HuH-7 (cell line): Measurements from ENCODE around the gene SLC5A8.
"Not testable (repeated sequence)": the region's sequence is repeated elsewhere in the genome, so short reads cannot be mapped to it uniquely, and the experiment has no call there.

ENCODE experiments used
- DNase-seq: peaks from one replicate; pipeline ENCODE4 v3.0.0; 2011; ENCODE audit warnings: low spot score

SLC5A8 gene

DNA sequence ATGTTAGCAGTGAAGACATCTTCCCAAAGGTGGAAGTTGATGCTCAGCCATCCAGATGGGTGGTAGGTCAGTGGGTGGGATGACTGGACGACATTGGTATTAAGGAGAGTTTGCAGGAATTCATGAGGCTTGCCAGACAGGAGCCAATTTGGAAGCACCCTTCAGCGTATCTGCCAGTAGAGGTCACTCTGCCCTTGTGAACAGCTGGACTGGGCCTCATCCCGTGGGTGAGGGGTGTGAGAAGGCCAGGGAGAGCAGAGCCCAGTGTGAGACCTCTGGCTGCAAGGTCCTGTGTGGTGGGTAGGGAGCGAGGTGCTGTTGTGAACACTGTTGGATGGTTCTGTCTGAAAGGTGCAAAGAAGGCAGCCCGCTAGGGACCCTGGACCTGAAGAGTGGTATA is 37.7 kb downstream of the SLC5A8 start:
- peak; percentile 10 for DNase-seq

DNA sequence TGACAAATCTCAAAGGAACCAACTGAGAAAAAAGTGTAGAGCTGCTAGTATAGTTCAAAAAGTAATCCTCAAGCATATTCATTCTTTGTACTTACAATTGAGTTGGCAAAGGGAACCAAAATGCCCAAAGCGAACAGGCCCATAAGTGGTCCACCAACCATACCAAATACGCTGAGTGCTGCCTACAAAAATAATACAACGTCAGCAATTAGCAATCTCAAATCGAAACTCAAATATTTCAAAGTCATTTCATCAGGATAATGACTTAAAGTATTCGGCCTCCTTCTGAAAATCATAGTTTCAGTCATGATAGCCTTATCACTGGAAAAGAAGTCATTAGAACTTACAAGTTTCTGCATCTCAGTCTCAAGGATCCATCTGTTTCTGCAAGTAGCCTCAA is 42.0 kb downstream of the SLC5A8 start:
- DNase-seq, result no peak

DNA sequence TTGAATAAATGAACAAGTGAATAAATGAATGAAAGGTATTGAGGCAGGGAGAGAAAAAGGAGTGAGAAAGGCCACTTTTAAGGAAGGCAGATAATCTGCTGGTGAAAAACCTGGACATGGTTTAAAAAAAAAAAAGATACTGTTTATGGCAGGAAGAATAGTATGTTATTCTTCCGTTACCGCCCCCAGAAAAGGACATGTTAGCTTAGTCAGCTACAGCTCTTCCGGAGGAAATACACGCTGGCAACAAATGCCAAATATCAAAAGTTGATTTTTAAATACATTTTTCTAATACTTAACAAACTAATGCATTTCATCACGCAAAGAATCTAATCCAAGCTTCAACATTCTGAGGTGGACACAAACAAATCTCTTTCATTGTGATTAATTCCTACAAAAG is 43.2 kb downstream of the SLC5A8 start:
- no peak for DNase-seq

DNA sequence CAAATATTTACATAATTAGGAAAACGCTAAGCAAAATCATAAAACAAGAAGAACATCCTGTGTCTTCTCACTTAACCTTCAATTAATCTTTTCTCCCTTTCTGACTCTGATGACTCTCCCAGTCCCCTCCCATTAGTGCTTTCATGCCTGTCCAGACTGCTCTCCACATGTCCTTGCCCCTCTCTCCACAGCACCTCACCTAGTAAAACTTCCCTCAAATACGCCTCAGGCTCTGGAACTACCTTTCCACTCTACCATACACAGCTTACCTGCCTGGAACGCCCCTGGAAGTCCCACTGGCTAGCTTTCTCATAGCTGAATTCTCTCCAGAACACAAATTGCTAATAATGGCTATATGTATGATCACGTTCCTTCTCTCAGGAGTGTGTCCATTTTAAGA is 44.7 kb downstream of the SLC5A8 start:
- DNase-seq, result no peak

DNA sequence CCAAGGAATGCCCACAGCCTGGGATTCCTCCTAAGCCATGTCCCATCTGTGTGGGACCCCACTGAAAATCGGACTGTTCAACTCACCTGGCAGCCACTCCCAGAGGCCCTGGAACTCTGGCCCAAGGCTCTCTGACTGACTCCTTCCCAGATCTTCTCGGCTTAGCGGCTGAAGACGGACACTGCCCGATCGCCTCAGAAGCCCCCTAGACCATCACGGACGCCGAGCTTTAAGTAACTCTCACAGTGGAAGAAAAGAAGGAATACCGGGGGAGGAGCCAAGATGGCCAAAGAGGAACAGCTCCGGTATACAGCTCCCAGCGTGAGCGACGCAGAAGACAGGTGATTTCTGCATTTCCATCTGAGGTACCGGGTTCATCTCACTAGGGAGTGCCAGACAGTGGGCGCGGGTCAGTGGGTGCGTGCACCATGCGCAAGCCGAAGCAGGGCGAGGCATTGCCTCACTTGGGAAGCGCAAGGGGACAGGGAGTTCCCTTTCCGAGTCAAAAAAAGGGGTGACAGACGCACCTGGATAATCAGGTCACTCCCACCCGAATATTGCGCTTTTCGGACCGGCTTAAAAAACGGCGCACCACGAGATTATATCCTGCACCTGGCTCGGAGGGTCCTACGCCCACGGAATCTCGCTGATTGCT is 64.1 kb downstream of the SLC5A8 start:
- DNase-seq, result not testable (repeated sequence)

DNA sequence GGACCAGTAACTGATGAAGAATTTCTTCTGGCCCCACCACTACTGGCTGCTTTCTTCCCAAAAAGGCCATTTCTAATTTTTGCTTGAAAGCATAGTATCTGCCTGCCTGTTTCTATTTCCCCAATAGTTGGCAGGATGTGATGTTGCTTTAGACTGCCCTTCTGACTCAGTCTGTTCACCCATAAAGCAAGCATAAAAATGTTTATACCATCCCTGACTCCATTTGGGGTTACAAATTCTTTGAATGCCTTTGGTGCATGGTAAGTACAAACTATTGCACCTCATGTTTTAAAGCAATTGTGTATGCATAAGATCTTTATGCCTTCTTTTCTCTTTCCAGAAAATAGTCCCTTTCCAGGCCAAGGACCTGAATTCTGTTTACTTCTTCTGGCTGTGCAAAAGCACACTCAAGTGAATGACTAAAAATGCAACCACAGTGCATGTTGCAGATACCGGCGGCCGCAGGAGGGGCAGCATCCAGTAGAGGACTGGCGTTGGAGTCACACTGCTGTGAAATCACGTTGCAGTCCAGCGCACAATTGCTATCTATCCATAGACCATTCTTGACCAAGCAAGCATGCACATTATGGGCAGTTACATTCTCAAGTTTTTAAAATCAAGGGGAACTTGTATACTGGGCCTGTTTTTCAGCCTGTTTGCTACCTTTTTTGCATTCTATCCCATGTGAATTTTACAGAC is 82.4 kb downstream of the SLC5A8 start:
- DNase-seq, result no peak

DNA sequence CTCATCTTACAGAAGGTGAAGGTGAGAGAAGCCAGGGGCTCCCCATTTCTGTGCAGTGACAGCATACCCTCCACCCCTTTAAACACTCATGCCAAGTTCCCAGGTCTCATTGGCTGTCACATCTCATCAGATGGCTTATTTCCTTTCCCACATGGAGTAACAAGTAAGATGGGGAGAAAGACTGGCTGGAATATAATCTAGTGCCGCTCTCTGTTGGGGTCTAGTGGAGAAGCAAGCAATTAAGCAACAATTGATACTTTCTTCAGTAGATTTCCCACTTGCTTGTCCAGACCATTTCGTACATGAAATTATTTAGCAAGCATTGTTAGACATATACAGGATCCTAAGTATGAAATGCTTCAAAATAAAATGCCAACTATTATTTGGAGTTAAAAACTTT is 92.2 kb downstream of the SLC5A8 start:
- no peak for DNase-seq

DNA sequence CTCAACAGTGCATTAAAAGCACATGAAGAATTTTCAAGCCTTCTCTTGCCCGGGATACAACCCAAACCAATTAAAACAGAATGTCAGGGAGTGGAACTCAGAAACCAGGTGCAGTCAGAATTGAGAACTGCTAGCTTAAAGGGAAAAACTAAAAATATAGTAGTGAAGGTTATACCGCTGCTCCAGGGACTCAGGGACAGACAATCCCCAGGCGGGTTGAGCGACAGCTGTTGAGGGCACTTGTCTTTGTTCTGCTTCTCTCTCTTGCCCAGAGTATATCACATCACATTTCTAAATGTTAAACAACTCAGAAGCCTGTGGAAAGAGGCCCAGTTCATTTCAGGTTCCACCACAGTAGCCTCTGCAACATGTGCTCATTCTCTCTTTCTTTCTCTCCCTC is 93.1 kb downstream of the SLC5A8 start:
- DNase-seq, result no peak

DNA sequence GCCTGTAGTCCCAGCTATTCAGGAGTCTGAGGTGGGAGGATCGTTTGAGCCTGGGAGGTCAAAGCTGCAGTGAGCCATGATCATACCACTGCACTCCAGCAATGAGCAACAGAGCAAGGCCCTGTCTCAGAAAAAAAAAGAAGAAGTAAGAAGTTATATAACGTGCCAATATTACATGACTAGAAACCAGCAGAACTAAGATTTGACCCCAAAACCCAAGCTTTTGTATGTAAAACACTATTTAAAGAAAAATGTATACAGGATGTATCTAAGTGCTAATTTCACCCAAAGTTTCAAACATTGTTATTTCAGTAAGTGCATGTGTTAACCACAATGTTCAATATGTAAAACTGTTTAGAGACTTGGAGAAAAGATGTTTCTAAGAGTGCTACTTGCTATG is 94.7 kb downstream of the SLC5A8 start:
- DNase-seq, result no peak

DNA sequence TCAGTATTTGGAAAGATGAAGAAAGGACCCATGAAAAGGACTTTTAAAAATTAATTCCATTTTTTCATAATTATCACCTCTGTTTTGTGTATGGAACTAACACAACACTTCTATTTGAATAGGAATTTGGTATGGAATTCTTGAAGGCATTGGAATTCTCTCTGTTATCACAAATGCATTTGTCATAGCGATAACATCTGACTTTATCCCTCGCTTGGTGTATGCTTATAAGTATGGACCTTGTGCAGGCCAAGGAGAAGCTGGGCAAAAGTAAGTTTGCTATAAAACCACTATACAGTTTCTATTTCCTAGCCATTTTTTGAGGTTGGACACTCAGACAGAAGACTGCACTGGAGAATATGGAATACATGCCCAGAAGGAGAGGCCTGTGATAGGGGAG is 98.6 kb downstream of the SLC5A8 start:
- no peak for DNase-seq

DNA sequence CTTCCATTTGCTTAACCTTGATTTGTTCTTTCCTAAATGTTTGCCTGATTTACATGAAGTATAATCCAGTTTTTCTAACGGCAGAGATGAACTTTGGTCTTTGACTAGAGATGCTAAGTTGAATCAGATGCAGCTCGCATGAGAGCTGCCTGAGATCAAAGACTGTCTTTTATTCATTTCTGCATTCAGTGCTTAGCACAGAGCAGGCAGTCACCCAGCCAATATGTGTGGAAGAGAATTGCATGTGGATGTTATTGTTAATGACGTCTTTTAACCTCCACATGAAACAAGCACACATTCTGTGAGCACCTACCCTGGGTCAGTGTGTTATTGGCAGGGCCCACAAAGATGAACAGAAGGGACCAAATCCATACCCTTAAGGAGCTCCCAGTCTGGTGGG is 99.2 kb downstream of the SLC5A8 start:
- no peak for DNase-seq

DNA sequence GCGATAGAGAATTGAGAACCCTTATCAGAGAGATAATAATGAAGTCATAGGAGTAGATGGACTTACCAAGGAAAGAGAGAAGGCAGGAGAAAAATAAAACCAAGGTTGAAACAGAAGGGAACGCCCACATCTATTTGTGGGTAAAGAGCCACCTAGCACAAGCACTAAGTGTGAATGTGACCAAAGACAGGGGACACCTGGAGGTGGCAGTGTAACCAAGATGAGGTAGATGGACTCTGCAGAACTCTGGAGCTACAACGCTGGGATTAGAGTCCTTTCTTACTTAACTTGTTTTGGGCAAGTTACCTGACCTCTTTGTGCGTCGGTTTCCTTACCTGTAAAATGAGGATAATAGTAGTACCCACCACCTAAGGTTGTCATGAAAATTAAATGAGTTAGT is 101.9 kb downstream of the SLC5A8 start:
- DNase-seq, result peak; percentile 6

DNA sequence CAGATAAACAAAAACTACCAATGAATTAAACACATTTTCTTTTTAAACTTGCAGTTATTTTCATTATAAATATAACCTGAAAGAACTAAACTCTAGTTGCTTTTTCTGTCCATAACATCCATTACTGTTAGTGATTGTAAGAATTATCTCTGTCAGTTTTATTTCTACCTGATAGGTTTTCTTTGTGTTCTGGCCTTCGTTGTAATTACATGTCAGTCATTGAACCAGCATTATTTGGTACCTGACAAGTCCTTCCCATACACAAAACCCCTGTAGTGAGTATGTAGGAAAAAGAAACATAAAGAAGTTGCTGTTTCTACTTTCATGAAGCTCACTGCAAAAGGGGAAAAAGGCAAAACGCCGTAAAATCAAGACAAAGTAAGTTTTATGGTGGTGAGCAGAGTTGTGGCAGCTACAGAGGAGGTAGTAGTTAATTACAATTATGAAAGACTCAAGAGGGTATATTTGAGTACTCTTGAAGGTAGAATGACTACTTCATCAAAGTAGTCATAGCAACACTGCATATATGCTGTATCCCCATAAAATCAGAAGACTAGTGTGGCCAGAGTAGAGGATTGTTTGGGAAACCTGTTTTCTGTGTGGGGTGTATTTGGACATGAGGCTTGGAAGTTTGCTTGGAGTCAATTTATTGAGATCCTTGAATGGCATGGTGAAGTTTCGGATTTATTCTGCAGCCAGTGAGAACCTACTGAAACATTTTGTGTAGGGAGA is 102.8 kb downstream of the SLC5A8 start:
- DNase-seq, result no peak
